Activated CD4-positive, alpha-beta T cell treated with anti-CD3 and anti-CD28 coated beads for 4 hours (primary cell): ENCODE data around the gene ZNF181.
A peak's percentile ranks its signal among the peaks of the same experiment; 100 is the strongest.
"Not testable (repeated sequence)": the region's sequence is repeated elsewhere in the genome, so short reads cannot be mapped to it uniquely, and the experiment has no call there.

Experiments
- DNase-seq, 2 donors: peaks; one replicate each; pipeline ENCODE4 v3.0.0-alpha.2; 2020

ZNF181 gene

GRCh38 chr19:34733746-34734536 is at the start of gene ZNF181:
TSS of gene ZNF181 (plus strand) at chr19:34734243. CDS start at chr19:34735038, 795 bp downstream.
- DNase-seq, result peak; percentile 81

DNA sequence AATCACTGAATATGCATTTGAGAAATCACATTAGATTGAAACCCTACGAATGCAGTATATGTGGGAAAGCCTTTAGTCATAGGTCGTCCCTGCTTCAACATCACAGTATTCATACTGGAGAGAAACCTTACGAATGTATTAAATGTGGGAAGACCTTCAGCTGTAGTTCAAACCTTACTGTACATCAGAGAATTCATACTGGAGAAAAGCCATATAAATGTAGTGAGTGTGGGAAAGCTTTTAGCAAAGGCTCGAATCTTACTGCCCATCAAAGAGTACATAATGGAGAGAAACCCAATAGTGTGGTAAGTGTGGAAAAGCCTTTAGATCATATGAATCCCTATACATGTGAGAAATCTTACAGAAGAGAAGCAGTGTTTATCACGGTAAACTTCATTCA is 48.8 kb upstream of the ZNF181 start:
- not testable (repeated sequence) for DNase-seq

DNA sequence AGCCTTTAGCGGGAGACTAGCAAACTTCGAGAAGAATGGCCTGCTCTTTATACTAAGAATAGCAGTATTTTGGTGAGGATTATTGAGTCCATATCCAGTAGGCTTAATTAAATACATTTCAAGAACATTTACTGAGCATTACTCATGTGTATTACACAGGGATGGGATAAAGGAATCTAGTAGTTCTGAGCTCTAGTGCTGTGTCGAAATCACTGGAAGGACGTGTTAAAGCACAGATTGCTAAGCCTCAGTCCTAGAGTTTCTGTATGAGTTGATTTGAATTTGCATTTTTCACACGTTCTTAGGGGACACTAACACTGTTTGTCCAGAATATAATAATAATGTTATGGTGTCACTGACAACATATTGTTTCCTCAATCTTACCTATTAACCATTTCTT is 47.6 kb upstream of the ZNF181 start:
- DNase-seq, result no peak

DNA sequence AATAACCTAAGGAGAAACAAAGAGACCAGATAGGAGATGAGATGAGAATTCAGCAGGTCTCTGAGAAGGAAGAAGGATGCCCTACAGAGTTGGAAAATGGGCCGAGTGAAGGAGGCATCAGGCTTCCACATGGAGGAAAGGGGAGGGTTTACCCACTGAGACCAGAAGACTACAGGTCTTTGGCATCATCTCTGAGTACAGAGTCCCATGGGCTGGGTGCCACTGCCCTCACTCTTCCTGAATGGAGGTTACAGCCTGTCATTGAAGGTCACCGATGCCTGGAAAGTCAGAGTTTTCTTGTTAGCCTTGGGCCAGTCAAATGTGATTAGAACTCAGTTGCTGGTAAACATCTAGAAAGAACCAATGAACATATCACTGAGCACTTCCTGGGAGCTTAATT is 46.7 kb upstream of the ZNF181 start:
- DNase-seq, result no peak

DNA sequence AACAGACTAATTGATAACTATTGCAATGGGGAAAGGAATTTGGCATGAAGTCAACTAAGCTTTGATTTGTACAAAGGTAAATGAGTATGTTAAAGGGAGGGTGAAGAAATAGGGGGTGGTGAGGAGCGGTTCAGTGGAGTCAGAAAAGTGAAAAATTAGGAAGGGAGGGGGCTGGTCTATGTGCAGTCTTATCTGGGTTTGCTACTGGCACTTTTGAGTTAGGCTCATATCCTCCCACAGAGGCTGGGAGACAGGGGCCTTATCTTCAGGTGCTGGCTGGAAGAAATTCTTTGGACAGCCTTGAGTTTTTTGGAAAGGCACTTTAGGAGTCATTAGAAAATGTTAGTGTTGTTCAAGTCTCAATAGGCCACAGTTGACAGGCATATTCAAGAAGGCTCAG is 45.5 kb upstream of the ZNF181 start:
- no peak for DNase-seq

- no peak for DNase-seq
Observed at GRCh38 chr19:34690372-34690771, 43.7 kb upstream of the ZNF181 start.

DNA sequence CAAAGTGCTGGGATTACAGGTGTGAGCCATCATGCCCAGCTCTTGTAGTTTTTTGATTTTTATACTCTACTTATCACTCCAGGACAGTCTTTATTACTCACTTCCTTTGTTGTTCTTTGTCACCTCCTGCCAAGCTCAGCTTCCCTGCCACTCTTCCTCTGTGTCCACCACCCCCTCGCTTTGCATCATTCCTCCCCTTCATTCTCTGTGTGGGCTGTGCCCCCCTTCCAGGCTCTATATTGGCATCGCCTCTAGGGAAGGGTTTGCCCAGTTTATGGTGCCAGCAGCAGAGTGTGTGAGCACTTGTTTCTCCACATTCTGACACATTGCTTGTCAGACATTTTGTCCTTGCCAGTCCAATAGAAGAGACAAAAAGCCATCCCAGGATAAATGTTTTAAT is 41.5 kb upstream of the ZNF181 start:
- DNase-seq, result no peak

GRCh38 chr19:34707661-34708060 is 26.4 kb upstream of the ZNF181 start:
- no peak for DNase-seq

GRCh38 chr19:34711890-34712289 is 22.2 kb upstream of the ZNF181 start:
- no peak for DNase-seq

GRCh38 chr19:34712395-34713261 is 21.4 kb upstream of the ZNF181 start:
- peak; percentile 49 to 63 for DNase-seq

- no peak for DNase-seq
Observed at GRCh38 chr19:34713262-34713637, 20.8 kb upstream of the ZNF181 start.

- no peak for DNase-seq
Observed at GRCh38 chr19:34715357-34715756, 18.7 kb upstream of the ZNF181 start.

- no peak for DNase-seq
Observed at GRCh38 chr19:34722353-34722752, 11.7 kb upstream of the ZNF181 start.

DNA sequence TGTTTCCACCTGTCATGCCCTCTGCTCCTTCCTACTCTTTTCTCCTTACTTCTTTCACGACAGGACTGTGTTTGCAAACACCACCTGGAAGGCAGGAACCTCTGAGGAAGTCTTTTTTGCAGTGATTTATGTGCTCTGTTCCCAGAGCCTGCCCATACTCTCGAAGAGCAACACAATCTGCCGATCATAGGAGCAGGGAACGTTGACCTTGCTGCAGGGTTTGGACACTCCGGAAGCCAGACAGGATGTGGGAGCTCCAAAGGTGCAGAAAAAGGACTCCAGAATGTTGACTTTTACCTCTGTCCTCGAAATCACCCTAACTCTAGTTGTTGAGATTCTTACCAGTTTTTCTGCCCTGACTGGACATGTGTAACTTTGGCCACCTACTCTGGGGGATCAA is 8.6 kb upstream of the ZNF181 start:
- no peak for DNase-seq

- no peak for DNase-seq
Observed at GRCh38 chr19:34731019-34731829, 2.8 kb upstream of the ZNF181 start.

- DNase-seq, result no peak
Observed at GRCh38 chr19:34731964-34732363, 2.1 kb upstream of the ZNF181 start.

GRCh38 chr19:34732612-34733211 is 1.3 kb upstream of the ZNF181 start:
- no peak for DNase-seq

DNA sequence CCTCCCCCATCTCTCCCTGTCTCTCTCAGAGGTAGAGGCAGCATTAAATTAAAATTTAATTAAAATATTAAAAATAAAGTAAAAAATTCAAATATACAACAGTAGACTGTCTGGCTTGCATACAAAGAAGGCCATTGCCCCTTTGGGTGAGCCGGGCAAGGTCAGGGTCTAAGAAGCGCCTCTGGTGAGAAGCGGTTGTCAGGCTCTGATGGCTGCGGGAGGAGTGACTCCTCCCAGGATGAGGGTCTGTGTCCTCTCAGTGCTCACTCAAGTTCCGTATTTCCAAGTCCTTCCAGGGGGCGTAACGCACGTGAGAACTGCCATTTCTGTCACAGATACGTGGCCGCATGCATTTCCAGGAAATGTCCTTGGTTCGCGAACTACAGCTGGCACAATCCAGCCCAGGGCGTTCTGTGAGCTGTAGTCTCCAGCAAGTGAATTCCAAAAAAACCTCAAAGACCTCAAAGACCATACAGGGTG is 737 bp upstream of the ZNF181 start:
- no peak for DNase-seq

DNA sequence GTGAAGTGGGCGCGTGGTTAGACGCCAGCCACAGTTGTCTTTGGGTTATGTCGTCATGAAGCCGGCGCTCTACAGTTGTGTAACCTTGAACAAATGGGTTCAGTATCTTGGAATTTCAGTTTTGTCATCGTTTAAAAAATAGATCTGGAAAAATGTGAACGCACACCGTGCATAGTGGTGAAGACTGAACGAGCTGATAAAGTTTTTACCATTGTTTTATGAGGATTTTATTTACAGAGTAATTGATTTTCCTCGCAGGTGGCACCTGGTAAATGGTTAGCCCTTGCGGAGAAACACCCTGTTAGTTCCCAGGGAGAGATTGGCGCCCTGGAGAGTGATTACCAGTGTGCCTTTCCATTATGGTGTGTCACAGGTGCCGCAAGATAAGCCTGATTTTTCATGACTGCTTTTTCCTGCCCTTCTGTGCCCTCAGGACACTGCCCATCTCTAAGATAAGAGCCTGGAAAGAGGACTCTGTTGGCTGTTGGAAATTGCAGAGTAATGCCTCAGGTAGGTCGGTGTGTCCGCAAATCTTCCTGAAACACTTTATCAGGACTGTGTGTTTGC is 577 bp downstream of the ZNF181 start:
- DNase-seq, result peak in 1 of 2 donors; percentile 5

DNA sequence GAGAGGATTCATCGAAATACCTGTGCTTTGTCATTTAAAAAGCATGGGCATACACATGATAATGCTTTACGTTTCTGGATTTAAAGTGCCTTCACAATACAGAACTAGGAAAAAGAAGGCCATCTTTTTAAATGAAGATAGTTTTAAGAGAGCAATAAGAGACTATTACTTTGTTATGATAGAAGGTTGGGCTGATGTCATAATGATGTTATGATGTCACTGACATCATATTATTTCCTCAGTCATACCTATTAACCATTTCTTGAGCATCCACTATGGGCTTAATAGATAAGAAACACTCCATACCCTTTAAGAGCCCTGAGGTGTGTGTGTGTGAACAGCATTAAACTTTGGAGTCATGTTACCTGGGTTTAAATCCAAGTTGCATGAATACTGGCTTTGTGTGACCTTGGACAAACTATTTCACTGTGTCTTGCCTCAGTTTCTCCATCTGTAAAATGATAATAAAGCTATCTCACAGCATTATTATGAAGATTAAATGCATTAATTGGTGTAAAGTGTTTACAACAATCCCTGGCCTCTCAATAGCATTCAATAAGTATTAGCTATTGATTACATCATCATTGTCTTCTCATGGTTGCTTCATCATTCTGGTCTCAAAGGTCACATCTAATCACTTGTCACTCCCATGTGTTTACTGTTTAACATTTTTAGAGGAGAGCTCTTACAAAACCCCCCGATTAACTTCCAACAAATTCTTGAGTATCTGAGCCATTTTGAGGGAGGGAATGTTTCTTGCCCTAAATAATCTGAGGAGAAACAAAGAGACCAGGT is 11.1 kb downstream of the ZNF181 start:
- DNase-seq, result no peak

DNA sequence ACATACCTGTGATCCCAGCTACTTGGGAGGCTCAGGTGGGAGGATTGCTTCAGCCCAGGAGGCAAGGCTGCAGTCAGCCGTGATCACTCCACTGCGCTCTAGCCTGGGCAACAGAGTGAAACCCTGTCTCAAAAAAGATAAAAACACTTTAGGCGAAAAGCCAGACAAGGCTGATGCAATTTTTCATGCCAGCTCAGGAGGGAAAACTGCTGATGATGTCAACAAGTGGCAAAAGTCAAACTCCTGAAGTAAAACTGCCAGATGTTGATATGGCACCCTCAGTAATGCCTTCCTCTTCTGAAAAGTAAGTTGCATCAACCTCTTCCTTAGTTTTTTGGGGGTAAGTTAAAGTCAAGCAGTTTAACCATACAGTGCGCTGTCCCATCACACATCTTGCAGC is 23.4 kb downstream of the ZNF181 start:
- DNase-seq, result no peak
